ENCODE measurements around the gene SERPINB6. TPM values are rescaled to one million over a fixed set of nuclear protein-coding genes. Genes with fewer than 3 reads are reported as not detected.

The SERPINB6 gene
- total RNA-seq, 1 experiment from 2014 or later, result 169 TPM

- no peaks in the 10 kb centered on the region for H3K4me1 ChIP-seq (replicated peaks; ENCODE audit: insufficient read depth)
- no peak overlapping the region for H3K27ac ChIP-seq
- POLR2A ChIA-PET (ENCODE audit: unreplicated experiment), result interaction anchor here (0.5 kb wide), 1 partner anchor 17 kb away, joined by 5 read pairs; no protein-coding TSS in a partner anchor
- no peaks in the 10 kb centered on the region for H3K9me3 ChIP-seq (ENCODE audit: insufficient read depth, low read depth)
- intact Hi-C loops (cut with micrococcal nuclease; ENCODE audit: unreplicated experiment), result no loop called here
- no peak for TF ChIP-seq EZH2 (IDR thresholded peaks at IDR 0.05; ENCODE audit: low read depth)
- no peak for TF ChIP-seq CTCF (conservative IDR thresholded peaks at IDR 0.05)
- H3F3A ChIP-seq (ENCODE audit: insufficient read depth, low read depth), result 0 out of 2 replicates have a peak, but pooled peaks cover 3% of the 10 kb centered on the region
- H3K9me2 ChIP-seq (ENCODE audit: insufficient read depth), result no peaks in the 10 kb centered on the region
- H3K79me2 ChIP-seq (ENCODE audit: low read depth), result peaks cover 3% of the 10 kb centered on the region; the same call in 1 of the 2 replicates
- no TSS peak for BruUV-seq (replicated peaks)
- CTCF ChIA-PET, result interaction anchor here (1.0 kb wide), 1 partner anchor 19 kb away, joined by 3 read pairs; no protein-coding TSS in a partner anchor
- no peak overlapping the region for H3K4me3 ChIP-seq
- H2AFZ ChIP-seq, result no peak overlapping the region
- no peaks in the 10 kb centered on the region for H4K20me1 ChIP-seq (ENCODE audit: insufficient read depth)
- no peak for DNase-seq
- no peaks in the 10 kb centered on the region for H3K36me3 ChIP-seq (ENCODE audit: low read depth)
- H3K4me2 ChIP-seq, result no peak overlapping the region
- no peaks in the 10 kb centered on the region for H3K27me3 ChIP-seq (ENCODE audit: insufficient read depth, low read depth)
These were observed 10.4 kb downstream of the SERPINB6 start for GRCh38 chr6:2960935-2961334.

- POLR2A ChIA-PET (ENCODE audit: unreplicated experiment), result interaction anchor here (0.5 to 0.7 kb wide), 2 partner anchors 16 to 22 kb away, joined by 4 to 5 read pairs; no protein-coding TSS in a partner anchor
These were observed 11.3 kb downstream of the SERPINB6 start for GRCh38 chr6:2959909-2960719.

GRCh38 chr6:2958776-2959175 lies 12.6 kb downstream of the SERPINB6 start:
- CTCF ChIA-PET, result no interaction called here
- DNase-seq, result no peak
- Histone ChIP-seq H3K4me2 (no peak overlapping the region), H3K36me3 (ENCODE audit: low read depth) (no peaks in the 10 kb centered on the region), H3K9me2 (ENCODE audit: insufficient read depth) (no peaks in the 10 kb centered on the region), H3K79me2 (ENCODE audit: low read depth) (peaks cover 3% of the 10 kb centered on the region; the same call in 1 of the 2 replicates), H3K9me3 (ENCODE audit: insufficient read depth, low read depth) (no peaks in the 10 kb centered on the region), H2AFZ (no peak overlapping the region), H3K27me3 (ENCODE audit: insufficient read depth, low read depth) (no peaks in the 10 kb centered on the region), H3K4me1 (replicated peaks; ENCODE audit: insufficient read depth) (no peaks in the 10 kb centered on the region), H3K4me3 (no peak overlapping the region), H3F3A (ENCODE audit: insufficient read depth, low read depth) (0 out of 2 replicates have a peak, but pooled peaks cover 3% of the 10 kb centered on the region), H4K20me1 (ENCODE audit: insufficient read depth) (no peaks in the 10 kb centered on the region), H3K27ac (no peak overlapping the region)
- BruUV-seq (replicated peaks), result no TSS peak
- TF ChIP-seq CTCF (conservative IDR thresholded peaks at IDR 0.05), result no peak
- POLR2A ChIA-PET (ENCODE audit: unreplicated experiment), result no interaction called here
- intact Hi-C loops (cut with micrococcal nuclease; ENCODE audit: unreplicated experiment), result no loop called here

More at GRCh38 chr6:2959909-2960719, 11.3 kb downstream of the SERPINB6 start:
- Histone ChIP-seq H3K9me3 (ENCODE audit: insufficient read depth, low read depth) (no peaks in the 10 kb centered on the region), H4K20me1 (ENCODE audit: insufficient read depth) (no peaks in the 10 kb centered on the region), H3K4me1 (replicated peaks; ENCODE audit: insufficient read depth) (no peaks in the 10 kb centered on the region), H3K36me3 (ENCODE audit: low read depth) (no peaks in the 10 kb centered on the region), H3K27me3 (ENCODE audit: insufficient read depth, low read depth) (no peaks in the 10 kb centered on the region), H3K27ac (peak overlapping the region; percentile 17; the same call in 1 of the 2 replicates), H3F3A (ENCODE audit: insufficient read depth, low read depth) (0 out of 2 replicates have a peak, but pooled peaks cover 3% of the 10 kb centered on the region), H3K79me2 (ENCODE audit: low read depth) (peaks cover 3% of the 10 kb centered on the region; the same call in 1 of the 2 replicates), H3K9me2 (ENCODE audit: insufficient read depth) (no peaks in the 10 kb centered on the region), H3K4me3 (no peak overlapping the region), H2AFZ (no peak overlapping the region), H3K4me2 (no peak overlapping the region)
- DNase-seq, result peak in 1 of 2 experiments; percentile 65
- CTCF ChIA-PET, result interaction anchor here (0.5 to 1.0 kb wide), 2 partner anchors 10 to 20 kb away, joined by 3 read pairs; no protein-coding TSS in a partner anchor
- TF ChIP-seq CTCF (conservative IDR thresholded peaks at IDR 0.05) (no peak), EZH2 (IDR thresholded peaks at IDR 0.05; ENCODE audit: low read depth) (no peak)
- no TSS peak for BruUV-seq (replicated peaks)
- intact Hi-C loops (cut with micrococcal nuclease; ENCODE audit: unreplicated experiment), result no loop called here
